DMS 273 (cell line): ENCODE results near the gene CSTF2T.

ENCODE experiments used
- DNase-seq: peaks from one replicate; lab custom pipeline; 2025; ENCODE audit not compliant: unreplicated experiment; lab: John Stamatoyannopoulos, UW

CSTF2T gene

GRCh38 chr10:51653025-51653424 lies 46.4 kb downstream of the CSTF2T start:
- no peak for DNase-seq

GRCh38 chr10:51651063-51651462 lies 48.3 kb downstream of the CSTF2T start:
- no peak for DNase-seq

DNA sequence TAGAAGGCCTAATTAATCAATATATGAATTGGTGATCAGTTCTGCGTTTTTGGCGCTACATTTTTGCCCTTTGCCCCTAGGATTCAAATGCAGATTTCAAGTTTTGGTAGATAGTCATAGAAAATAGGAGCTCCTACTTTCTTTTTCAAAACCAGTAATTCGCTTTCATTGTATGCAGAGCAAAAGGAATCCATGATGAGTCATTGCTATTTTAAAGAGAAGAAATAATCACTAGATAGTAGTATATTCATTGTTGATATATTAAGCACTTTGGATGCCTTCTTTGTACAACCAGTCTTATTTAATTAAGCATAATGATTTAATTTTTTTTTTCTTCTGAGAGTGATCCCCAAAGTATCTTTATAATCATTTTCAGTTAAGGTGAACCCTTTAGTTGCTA lies 50.3 kb downstream of the CSTF2T start:
- DNase-seq = no peak
